ENCODE measurements around the gene DRAXIN.

Gene DRAXIN

GRCh38 chr1:11765661-11766428 is 74.3 kb downstream of the DRAXIN start:
- TF ChIP-seq FOXM1 (IDR thresholded peaks at IDR 0.05; ENCODE audit: borderline replicate concordance, low read depth) (no peak), TEAD4 (IDR thresholded peaks at IDR 0.05) (no peak), TCF12 (IDR thresholded peaks at IDR 0.05; ENCODE audit: low read depth) (no peak), EGR1 (IDR thresholded peaks at IDR 0.05) (no peak), MAX (IDR thresholded peaks at IDR 0.05) (no peak), CREB1 (IDR thresholded peaks at IDR 0.05; ENCODE audit: low read depth) (no peak), USF1 (IDR thresholded peaks at IDR 0.05) (no peak), REST (IDR thresholded peaks at IDR 0.05; ENCODE audit: low read depth) (no peak), EP300 (IDR thresholded peaks at IDR 0.05; ENCODE audit: borderline replicate concordance) (no peak), YY1 (IDR thresholded peaks at IDR 0.05; ENCODE audit: low read depth) (no peak), TAF1 (IDR thresholded peaks at IDR 0.05; ENCODE audit: low read depth) (no peak), CEBPB (IDR thresholded peaks at IDR 0.05) (no peak), RAD21 (IDR thresholded peaks at IDR 0.05; ENCODE audit: low read depth) (no peak), NFIC (IDR thresholded peaks at IDR 0.05) (no peak), ZBTB7A (IDR thresholded peaks at IDR 0.05; ENCODE audit: low read depth) (no peak)

- TF ChIP-seq NFIC (IDR thresholded peaks at IDR 0.05): no peak
- no peak for TF ChIP-seq CREB1 (IDR thresholded peaks at IDR 0.05; ENCODE audit: low read depth)
- no peak for TF ChIP-seq TEAD4 (IDR thresholded peaks at IDR 0.05)
- no peak for TF ChIP-seq CEBPB (IDR thresholded peaks at IDR 0.05)
- no peak for TF ChIP-seq YY1 (IDR thresholded peaks at IDR 0.05; ENCODE audit: low read depth)
- no peak for TF ChIP-seq REST (IDR thresholded peaks at IDR 0.05; ENCODE audit: low read depth)
- no peak for TF ChIP-seq FOXM1 (IDR thresholded peaks at IDR 0.05; ENCODE audit: borderline replicate concordance, low read depth)
- no peak for TF ChIP-seq TCF12 (IDR thresholded peaks at IDR 0.05; ENCODE audit: low read depth)
- TF ChIP-seq EP300 (IDR thresholded peaks at IDR 0.05; ENCODE audit: borderline replicate concordance): no peak
- TF ChIP-seq TAF1 (IDR thresholded peaks at IDR 0.05; ENCODE audit: low read depth): no peak
- no peak for TF ChIP-seq EGR1 (IDR thresholded peaks at IDR 0.05)
- TF ChIP-seq ZBTB7A (IDR thresholded peaks at IDR 0.05; ENCODE audit: low read depth): no peak
- no peak for TF ChIP-seq MAX (IDR thresholded peaks at IDR 0.05)
- no peak for TF ChIP-seq RAD21 (IDR thresholded peaks at IDR 0.05; ENCODE audit: low read depth)
Measured at GRCh38 chr1:11766429-11766776, 74.9 kb downstream of the DRAXIN start.

- no peak for TF ChIP-seq MAX (IDR thresholded peaks at IDR 0.05)
- no peak for TF ChIP-seq CEBPB (IDR thresholded peaks at IDR 0.05)
- TF ChIP-seq TEAD4 (IDR thresholded peaks at IDR 0.05): no peak
- TF ChIP-seq NFIC (IDR thresholded peaks at IDR 0.05): no peak
- no peak for TF ChIP-seq YY1 (IDR thresholded peaks at IDR 0.05; ENCODE audit: low read depth)
- TF ChIP-seq FOXM1 (IDR thresholded peaks at IDR 0.05; ENCODE audit: borderline replicate concordance, low read depth): no peak
- no peak for TF ChIP-seq USF1 (IDR thresholded peaks at IDR 0.05)
- TF ChIP-seq TCF12 (IDR thresholded peaks at IDR 0.05; ENCODE audit: low read depth): no peak
- no peak for TF ChIP-seq EP300 (IDR thresholded peaks at IDR 0.05; ENCODE audit: borderline replicate concordance)
- TF ChIP-seq REST (IDR thresholded peaks at IDR 0.05; ENCODE audit: low read depth): no peak
- TF ChIP-seq TAF1 (IDR thresholded peaks at IDR 0.05; ENCODE audit: low read depth): no peak
- no peak for TF ChIP-seq CREB1 (IDR thresholded peaks at IDR 0.05; ENCODE audit: low read depth)
- TF ChIP-seq RAD21 (IDR thresholded peaks at IDR 0.05; ENCODE audit: low read depth): no peak
- TF ChIP-seq EGR1 (IDR thresholded peaks at IDR 0.05): no peak
- TF ChIP-seq ZBTB7A (IDR thresholded peaks at IDR 0.05; ENCODE audit: low read depth): no peak
Measured at GRCh38 chr1:11767922-11768704, 76.6 kb downstream of the DRAXIN start.

Data from Ishikawa (cell line).